Measurements from ENCODE around the gene NT5E.

DNA sequence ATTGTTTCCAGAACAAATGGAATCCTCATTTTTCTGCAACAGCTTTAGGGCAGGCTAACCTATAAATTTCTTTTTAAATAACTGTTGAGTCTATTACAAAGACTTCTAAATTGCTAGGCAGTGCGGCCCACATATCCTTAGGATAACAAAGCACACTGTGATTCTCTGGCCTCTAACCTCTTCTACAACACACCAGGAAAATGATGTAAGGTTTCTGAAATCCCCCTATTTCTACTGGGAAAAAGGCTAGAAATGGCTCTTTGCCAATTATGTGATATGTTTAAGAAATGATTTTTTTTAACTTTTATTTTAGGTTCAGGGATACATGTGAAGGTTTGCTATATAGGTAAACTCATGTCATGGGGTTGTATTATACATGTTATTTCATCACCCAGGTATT, 17.3 kb upstream of the NT5E start:
- TF ChIP-seq, protein P1, sequence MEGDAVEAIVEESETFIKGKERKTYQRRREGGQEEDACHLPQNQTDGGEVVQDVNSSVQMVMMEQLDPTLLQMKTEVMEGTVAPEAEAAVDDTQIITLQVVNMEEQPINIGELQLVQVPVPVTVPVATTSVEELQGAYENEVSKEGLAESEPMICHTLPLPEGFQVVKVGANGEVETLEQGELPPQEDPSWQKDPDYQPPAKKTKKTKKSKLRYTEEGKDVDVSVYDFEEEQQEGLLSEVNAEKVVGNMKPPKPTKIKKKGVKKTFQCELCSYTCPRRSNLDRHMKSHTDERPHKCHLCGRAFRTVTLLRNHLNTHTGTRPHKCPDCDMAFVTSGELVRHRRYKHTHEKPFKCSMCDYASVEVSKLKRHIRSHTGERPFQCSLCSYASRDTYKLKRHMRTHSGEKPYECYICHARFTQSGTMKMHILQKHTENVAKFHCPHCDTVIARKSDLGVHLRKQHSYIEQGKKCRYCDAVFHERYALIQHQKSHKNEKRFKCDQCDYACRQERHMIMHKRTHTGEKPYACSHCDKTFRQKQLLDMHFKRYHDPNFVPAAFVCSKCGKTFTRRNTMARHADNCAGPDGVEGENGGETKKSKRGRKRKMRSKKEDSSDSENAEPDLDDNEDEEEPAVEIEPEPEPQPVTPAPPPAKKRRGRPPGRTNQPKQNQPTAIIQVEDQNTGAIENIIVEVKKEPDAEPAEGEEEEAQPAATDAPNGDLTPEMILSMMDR (IDR thresholded peaks at IDR 0.05; ENCODE audit: low read length): no peak
- TF ChIP-seq EZH2 (IDR thresholded peaks at IDR 0.05; ENCODE audit: borderline replicate concordance, low read length): no peak

Data from OCI-LY1 (cell line).